ENCODE results near the gene ARHGAP6.

DNA sequence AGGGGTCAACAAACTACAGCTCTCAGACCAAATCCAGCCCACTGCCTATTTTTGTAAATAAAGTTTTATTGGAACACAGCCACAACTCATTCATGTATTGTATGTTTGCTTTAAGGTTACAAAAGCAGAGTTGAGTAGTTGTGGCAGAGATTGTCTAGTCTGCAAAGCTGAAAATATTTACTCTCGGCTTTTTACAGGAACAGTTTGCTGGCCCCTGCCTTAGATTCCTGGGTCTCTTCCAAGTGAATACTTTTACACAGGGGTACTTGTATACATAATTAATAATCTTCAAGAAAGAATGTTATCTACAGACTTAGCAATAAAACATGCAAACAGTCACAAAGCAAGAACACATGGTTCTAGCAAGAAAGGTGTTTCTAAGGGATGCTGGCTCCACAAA lies 218.3 kb downstream of the ARHGAP6 start:
- no peak for TF ChIP-seq POLR2AphosphoS5 (IDR thresholded peaks at IDR 0.05; ENCODE audit: low read depth, low read length)
- no peak for TF ChIP-seq TAF1 (IDR thresholded peaks at IDR 0.05; ENCODE audit: borderline replicate concordance, low read depth, low read length)

Data from GM12892 (cell line).